Measurements from ENCODE around the gene RGL2.
"Not testable (repeated sequence)": the region's sequence is repeated elsewhere in the genome, so short reads cannot be mapped to it uniquely, and the experiment has no call there.

The RGL2 gene

GRCh38 chr6:33292996-33293682 is 5.6 kb downstream of the RGL2 start:
- no peak for DNase-seq

GRCh38 chr6:33290459-33290858 is 8.3 kb downstream of the RGL2 start:
- DNase-seq = no peak

- DNase-seq = no peak
Measured at GRCh38 chr6:33289784-33290315, 8.9 kb downstream of the RGL2 start.

DNA sequence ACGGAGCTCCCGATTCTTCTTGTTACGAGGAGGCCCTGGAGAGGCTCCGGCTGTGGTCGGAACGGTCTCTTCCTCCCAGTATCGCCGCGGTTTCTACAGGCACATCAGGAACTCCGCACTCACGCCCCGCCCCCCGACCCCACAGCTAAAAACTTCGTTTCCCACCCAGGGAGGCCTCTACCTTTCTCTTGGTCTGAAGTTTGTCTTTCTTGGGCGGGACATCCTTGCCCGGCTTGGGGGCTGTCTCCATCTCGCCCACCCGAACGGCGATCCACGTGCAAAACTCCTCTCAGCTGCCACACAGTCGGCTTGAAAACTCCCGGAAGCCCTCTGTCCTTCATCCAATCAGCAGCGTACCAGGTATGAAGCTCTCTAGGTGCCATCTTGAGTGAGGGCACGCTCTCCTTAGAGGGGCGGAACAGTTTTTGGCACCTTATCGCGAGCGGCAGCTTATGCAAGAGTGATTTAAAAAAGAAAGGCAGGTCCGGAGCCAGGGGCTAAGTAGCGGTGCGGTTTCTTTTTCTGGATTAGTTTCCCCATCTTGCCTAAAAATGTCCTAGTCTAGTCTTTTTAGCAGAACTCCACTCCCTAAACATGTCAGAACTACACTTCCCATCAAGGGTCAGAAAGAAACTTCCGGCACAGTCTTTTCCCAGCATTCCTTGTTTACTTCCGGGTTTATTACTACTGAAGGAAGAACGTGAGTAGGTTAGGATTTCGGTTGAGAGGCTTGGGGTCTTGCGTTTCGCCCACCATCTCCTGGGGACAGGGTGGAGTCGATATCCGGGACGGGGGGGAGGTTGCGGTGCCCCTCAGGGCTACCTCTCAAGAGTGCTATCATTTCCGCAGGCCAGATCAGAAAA is 9.6 kb downstream of the RGL2 start, which contains the start of the genes PFDN6 and WDR46:
PFDN6 (plus strand) TSS at position 681 of the 863 bp plus-strand sequence. CDS start 256 bp downstream, outside the sequence.
WDR46 (minus strand) TSS at position 319 of the 863 bp plus-strand sequence; CDS start at position 250, 69 bp downstream.
- DNase-seq = peak; percentile 99

DNA sequence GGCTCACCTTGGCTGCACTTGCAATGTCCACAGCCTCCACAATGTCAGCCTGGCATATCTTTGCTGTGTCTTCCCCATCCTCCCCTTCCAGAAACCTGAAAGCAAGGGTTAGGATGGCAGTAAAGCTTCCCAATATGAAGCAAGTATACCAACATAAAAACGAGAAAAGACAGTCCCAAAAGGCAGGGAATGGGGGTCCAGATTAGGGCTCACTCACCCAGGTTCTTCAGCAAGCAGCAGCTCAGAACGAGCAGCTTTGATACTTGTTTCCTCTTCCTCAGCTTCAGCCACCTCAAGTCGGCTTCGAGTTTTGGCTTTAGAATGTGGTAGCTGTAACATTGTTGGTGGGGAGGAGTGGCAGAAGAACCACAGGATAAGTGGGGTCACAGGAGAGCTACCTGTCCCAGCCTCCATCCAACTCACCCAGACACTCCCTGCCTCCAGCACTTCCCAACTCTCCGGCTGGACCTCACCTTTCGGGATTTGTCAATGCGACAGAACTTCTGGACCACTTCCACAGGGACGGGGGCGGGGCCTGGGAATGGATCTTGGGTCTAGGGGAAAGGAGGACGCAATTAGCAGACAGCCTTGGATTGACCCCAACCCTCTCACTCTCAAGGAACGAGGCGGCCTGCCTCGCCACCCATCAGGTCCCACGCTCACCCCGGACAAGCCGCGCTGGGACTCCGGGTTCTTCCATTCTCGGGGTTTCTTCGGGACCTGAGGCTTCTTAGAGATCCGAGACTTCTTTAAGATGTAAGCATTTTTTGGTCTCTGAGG is 10.4 kb downstream of the RGL2 start:
- no peak for DNase-seq

DNA sequence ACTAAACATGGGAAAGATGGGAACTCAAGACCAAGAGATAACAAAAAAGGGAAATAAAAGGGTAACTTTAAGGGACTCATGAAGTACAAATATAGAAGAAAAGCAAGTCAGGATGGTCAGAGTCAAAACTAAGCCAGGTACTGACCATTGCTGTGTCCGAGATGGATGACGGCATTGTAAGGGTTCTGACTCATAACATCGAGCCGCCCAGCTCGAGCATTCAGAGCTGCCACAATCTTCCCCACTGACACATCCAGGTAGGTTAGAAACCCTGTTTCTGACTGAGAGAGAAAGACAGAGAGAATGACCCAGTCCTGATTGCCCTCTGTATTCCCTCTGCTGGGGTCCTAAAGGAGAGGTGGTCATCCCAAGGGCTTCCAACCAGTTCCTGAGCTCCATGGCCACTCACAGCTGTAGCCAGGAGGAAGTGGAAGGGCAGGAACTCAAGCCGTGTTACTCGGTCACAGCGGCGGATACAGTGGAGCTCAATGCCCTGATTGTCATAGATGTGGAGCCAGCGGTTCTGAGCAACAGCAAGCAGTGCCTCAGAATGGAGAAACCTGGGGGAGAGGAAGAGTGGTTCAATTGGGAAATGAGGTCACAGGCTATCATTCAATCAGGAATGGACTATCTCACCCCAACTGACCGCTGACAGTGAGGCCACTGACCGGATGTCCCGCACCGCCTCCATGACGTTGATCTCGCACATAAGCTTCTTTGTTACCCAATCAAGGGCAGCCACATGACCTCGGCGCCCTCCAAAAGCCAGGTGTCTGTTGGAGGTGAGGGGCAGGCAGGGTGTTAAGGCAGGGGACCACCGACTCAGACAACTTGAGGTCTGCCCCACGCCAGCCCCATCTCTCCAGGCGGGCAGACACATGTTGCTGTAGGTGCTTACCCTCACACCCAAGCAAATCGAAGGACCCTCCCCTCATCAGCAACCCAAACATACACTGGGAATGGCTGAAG is 11.5 kb downstream of the RGL2 start:
- no peak for DNase-seq

DNA sequence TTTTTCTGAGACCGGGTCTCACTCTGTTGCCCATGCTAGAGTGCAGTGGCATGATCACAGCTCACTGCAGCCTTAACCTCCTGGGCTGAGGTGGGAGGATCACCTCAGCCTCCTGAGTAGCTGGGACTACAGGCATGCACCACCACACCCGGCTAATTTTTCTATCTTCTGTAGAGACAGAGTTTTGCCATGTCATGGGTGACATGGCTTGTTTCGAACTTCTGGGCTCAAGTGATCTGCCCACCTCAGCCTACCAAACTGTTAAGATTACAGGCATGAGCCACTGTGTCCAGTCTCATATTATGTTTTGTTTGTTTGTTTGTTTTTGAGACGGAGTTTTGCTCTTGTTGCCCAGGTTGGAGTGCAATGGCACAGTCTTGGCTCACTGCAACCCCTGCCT is 13.5 kb downstream of the RGL2 start:
- DNase-seq = not testable (repeated sequence)

DNA sequence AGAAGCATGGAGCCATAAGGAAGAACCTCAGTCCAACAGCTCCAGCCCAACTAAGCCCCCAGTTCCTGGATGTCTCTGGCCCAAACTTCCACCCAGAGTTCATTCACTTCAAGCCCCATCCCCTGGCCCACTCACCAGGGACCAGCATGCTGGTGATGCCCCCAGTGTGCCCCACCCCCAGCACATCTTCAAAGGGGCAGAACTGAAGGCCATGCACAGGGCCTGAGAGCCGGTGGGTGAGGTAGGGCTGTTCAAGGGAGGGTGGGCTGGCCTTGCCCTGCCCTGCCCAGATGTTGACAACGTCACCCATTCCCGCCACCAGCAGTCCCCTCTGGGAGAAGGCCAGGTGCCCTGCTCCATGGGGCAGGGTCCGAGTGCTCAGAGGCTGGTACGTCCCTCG is 18.2 kb downstream of the RGL2 start:
- DNase-seq = no peak

DNA sequence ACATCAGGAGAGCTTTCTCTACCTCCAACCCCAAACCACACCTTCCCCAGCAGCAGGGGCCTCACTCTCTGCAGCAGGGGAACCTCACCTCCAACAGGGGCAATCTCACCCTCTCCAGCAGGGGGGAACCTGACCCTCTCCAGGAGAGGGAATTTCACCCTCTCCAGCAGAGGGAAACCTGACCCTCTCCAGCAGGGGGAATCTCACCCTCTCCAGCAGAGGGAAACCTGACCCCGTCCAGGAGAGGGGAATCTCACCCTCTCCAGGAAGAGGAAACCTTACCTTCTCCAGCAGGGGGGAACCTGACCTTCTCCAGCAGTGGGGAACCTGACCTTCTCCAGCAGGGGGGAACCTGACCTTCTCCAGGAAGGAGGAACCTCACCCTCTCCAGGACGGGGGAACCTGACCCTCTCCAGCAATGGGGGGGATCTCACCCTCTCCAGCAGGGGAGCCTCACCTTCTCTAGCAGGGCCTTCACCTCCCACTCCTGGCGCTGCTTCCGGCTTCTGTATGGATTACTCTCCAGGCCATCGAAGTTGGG is 18.7 kb downstream of the RGL2 start:
- DNase-seq = no peak

DNA sequence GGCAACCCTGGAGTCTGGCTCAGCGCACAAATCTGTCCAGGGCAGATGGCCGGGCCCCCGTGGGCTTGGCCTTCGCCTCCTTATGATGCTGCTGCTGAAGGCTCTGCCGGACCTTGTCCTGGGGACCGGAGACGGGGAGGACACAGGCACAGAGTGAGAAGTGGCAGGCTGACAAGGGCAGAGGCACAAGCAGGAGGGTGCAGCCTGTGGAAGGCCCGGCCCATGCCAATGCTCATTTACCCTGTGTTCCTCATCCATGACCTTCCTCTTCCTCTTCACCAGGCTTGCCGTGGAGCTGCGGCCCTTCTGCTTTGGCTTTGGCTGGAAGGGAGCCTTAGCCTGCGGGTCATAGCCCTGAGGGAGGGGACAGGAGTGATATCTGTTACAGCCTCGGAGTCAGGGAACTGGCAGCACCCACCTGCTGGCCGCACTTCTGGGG is 19.5 kb downstream of the RGL2 start:
- DNase-seq = no peak

DNA sequence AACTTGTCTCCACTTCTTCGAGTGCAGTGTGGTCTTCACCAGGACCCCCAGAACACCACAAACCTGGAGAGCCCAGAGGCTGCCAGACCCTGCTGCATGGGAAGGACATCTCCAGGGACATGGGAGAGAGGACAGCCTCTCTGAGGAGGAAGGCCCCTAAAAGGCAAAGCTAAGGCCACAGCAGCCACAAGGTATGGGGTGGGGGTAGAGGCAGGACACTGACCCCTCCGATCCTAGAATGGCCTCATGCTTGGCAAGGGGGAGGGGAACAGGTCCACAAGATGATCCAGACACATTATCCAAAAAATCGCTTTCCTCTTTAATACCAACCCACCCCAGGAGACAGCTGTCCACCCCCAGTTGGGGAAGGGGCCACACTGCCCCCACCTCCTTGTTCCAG is 19.9 kb downstream of the RGL2 start:
- no peak for DNase-seq

DNA sequence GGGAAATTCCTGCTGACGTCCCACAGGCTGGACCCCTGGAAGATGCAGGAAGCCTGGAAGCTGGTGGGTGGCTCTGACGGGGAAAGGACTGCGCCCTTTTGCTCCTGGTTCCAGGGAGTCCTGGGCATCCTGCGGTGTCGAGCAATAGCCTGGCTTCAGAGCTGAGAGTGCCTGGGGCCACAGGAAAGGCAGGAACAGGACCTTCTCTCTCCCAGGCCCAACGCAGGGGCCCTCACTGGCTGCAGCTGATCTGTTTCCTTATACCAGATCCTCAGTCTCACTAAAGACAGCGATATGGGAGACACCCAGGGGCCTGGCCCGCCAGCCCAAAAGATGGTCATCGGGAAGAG is 20.4 kb downstream of the RGL2 start:
- no peak for DNase-seq

GRCh38 chr6:33277663-33278391 is 20.9 kb downstream of the RGL2 start:
- DNase-seq = peak; percentile 14

- peak; percentile 92 for DNase-seq
Measured at GRCh38 chr6:33276864-33277662, 21.7 kb downstream of the RGL2 start, which contains the start of gene B3GALT4. Gene B3GALT4 (plus strand): TSS chr6:33277123. CDS start chr6:33277420, 297 bp downstream.

GRCh38 chr6:33276581-33276863 is 22.2 kb downstream of the RGL2 start:
- DNase-seq = no peak

DNA sequence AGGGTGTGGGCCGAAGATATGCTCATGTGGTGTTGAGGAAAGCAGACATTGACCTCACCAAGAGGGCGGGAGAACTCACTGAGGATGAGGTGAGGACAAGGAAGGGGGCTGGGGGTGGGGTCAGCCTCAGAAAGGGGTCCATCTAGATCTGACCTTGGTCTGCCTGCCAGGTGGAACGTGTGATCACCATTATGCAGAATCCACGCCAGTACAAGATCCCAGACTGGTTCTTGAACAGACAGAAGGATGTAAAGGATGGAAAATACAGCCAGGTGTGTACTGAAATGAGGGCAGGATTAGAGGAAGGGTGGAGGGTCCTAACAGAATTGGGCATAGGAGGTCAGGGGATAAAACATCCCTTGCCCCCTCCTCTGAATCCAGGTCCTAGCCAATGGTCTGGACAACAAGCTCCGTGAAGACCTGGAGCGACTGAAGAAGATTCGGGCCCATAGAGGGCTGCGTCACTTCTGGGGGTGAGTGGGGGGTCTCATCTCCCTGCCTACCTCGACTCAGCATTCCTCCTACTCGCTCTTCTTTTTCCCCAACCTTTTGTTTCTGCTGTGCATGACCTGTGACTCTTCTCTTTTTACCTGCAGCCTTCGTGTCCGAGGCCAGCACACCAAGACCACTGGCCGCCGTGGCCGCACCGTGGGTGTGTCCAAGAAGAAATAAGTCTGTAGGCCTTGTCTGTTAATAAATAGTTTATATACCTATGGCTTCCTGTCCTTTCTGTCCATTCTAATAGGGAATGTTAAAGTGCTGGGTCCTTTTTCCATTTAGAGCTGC is 22.8 kb downstream of the RGL2 start:
- DNase-seq = not testable (repeated sequence)

GRCh38 chr6:33273924-33274902 is 24.5 kb downstream of the RGL2 start:
- no peak for DNase-seq
